ENCODE data around the gene BCL11B.

Gene BCL11B

GRCh38 chr14:99199846-99200653 is 71.9 kb downstream of the BCL11B start:
- DNase-seq, result no peak
- TF ChIP-seq GATA1 (IDR thresholded peaks at IDR 0.05; ENCODE audit: low read depth, low read length), result no peak
- TF ChIP-seq POLR2A (IDR thresholded peaks at IDR 0.05; ENCODE audit: low read length), result no peak

DNA sequence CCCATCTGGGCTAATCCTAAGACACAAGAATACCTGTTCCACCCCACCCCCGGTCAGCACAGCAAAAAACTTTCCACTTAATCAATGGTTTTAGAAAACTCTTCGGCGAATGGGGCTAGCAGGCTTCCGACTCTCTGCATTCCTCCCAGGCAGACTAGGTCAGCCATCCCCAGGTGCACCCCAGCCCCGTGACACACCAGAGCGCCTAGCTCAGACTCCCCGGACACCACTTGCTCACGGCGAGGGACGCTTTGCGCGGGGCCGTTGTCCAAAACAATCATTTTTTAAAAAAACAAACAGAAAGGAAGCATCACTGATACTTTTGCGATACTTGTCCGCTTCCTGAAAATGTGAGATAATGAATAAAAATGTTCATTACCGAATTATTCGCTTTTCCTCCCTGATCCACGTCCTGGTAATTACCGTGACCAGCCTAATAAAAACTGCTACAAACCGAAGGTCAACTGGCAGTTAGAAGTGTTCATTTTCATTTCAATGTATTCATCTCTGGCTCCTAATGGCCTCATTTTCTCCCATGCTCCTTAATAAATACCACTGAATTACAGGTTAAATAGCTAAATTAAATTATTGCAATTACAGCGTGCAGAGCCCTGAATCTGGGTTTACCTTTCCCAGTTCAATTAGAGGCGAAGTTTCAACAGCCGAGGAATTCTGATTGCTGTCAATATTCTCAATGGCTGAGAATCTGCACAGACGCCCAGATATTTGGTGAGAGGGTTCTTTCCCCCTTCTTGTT is 73.1 kb downstream of the BCL11B start:
- no peak for DNase-seq
- TF ChIP-seq POLR2A (IDR thresholded peaks at IDR 0.05; ENCODE audit: low read length), result no peak
- no peak for TF ChIP-seq GATA1 (IDR thresholded peaks at IDR 0.05; ENCODE audit: low read depth, low read length)

DNA sequence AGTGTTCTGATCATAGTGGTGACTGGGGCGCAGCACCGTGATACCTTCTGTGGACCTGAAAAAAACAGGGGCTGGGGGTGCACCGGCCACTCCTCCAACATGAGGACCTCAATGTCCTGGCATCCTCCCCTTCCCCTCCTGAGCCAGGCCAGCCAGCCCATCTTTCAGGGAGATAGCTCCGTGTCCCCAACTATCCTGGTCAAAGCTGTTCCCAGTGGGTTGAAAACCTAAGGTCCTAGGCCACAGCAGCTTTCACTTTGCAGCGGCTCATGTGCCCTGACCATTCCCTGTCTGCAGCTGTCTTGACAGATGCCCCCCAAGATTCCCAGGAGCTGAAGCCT is 75.7 kb downstream of the BCL11B start:
- TF ChIP-seq POLR2A (IDR thresholded peaks at IDR 0.05; ENCODE audit: low read length), result no peak
- TF ChIP-seq GATA1 (IDR thresholded peaks at IDR 0.05; ENCODE audit: low read depth, low read length), result no peak
- no peak for DNase-seq

- TF ChIP-seq GATA1 (IDR thresholded peaks at IDR 0.05; ENCODE audit: low read depth, low read length), result no peak
- TF ChIP-seq POLR2A (IDR thresholded peaks at IDR 0.05; ENCODE audit: low read length), result no peak
- no peak for DNase-seq
These were observed 76.2 kb downstream of the BCL11B start for GRCh38 chr14:99195602-99196309.

- TF ChIP-seq GATA1 (IDR thresholded peaks at IDR 0.05; ENCODE audit: low read depth, low read length) (no peak), POLR2A (IDR thresholded peaks at IDR 0.05; ENCODE audit: low read length) (no peak)
- no peak for DNase-seq
These were observed 77.3 kb downstream of the BCL11B start for GRCh38 chr14:99194736-99195135.

DNA sequence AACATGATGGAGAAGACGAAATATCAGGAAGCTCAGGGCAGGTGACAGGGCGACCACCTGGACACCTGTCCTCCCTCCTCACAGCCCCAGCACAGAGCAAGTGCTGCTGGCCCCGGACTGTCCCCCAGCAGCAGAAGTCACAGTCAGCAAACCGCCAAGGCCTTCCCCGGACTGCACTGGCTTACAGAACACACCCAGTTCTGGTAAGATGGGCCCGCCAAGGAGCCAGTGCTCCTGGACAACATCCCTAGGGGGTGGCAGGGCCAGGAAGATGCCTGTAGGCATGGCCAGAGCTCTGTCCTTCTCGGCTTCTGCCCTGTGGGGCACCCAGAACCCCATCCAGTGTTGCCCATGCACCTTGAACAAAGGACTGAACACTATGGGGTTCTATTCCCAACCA is 77.9 kb downstream of the BCL11B start:
- no peak for DNase-seq
- TF ChIP-seq POLR2A (IDR thresholded peaks at IDR 0.05; ENCODE audit: low read length) (no peak), GATA1 (IDR thresholded peaks at IDR 0.05; ENCODE audit: low read depth, low read length) (no peak)

GRCh38 chr14:99192830-99193229 is 79.2 kb downstream of the BCL11B start:
- no peak for TF ChIP-seq POLR2A (IDR thresholded peaks at IDR 0.05; ENCODE audit: low read length)
- TF ChIP-seq GATA1 (IDR thresholded peaks at IDR 0.05; ENCODE audit: low read depth, low read length), result no peak

DNA sequence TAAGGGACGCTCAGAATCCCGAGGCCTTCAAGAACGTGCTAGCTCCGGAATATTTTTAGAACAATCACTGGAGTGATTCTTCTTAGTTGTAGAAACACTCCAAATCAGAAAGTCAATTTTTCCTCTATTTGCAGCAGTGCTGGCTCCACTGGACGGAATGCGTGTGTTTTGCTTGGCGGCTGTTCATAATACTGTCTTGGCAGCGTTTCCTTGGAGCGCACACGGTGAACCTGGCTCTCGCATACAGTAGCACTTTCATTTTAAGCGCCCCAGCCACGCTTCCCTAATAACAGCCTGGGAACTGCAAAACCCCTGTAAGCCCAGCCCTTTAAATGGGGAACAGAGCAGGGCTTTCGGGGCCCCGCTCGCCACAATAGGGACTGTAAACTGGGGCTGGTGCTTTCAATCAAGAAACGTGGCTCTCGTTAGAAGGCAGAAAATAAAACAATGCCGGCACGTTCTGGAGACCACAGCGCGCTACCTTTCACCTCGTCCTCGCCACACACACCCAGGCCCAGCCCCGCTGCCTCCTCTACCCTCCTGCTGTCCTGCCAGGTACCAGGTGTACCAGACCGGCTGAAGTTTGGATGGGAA is 79.9 kb downstream of the BCL11B start:
- TF ChIP-seq POLR2A (IDR thresholded peaks at IDR 0.05; ENCODE audit: low read length), result no peak
- no peak for TF ChIP-seq GATA1 (IDR thresholded peaks at IDR 0.05; ENCODE audit: low read depth, low read length)
- DNase-seq, result no peak

More at GRCh38 chr14:99192830-99193229, 79.2 kb downstream of the BCL11B start:
- DNase-seq, result no peak

DNA sequence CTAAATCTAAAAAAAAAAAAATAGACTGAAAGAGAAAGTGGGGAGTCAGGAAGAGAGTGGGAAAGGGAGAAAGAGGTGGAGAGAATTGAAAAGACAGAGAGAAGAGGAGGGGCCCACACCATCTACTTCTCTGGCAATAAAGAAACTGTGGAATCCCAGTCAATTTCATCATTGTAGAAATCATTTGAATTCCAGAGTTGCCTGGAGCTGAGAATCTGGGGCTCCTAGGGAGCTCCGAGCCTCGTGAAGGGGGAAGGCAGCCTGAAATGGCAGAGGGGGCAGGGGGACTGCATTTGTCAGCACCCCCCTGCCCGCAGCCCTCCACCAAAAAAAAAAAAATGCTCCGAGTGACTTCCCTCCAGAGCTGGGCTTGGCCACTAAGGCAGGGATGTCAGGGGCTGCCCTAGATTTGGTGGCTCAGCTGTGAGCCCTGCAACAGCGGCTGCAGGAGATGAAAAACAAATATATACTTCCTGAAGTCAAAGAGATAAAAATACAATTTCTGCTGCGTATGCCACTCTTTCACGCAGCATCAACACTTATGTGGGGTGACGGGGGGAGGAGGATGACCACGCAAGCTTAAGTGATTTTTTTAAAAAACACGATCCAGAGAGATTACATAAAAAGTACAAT is 80.5 kb downstream of the BCL11B start:
- TF ChIP-seq GATA1 (IDR thresholded peaks at IDR 0.05; ENCODE audit: low read depth, low read length), result no peak
- TF ChIP-seq POLR2A (IDR thresholded peaks at IDR 0.05; ENCODE audit: low read length), result no peak

DNA sequence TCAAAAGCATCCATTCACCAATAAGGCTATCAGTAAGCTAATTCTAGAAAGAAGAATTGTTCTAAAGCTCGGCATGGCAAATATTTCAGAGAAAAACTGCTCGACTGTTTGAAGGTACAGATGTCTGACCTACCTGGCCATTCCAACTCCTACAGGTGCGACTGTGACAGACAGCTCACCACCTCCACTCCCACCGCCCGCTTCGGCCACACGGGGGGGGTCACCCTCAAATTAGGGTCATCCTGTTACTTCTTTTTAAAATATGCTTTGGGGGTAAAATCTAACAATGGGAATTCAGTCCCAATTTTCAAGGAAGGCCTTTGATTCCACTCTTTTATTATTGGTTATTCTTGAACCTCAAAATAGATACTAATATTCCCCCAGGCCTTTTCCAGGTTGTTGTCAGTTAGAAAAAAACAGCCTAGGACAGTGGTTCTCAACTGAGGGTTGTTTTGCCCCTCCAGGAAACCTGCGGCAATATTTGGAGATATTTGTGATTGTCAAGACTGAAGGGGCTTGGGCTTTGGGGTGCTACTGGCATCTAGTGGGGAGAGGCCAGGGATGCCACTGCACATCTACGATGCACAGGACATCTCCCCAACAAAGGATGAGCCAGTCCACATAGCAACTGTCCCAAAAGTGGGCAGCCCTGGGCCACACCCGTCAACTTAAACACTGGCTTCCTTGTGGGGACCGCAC is 81.2 kb downstream of the BCL11B start:
- TF ChIP-seq POLR2A (IDR thresholded peaks at IDR 0.05; ENCODE audit: low read length), result no peak
- no peak for TF ChIP-seq GATA1 (IDR thresholded peaks at IDR 0.05; ENCODE audit: low read depth, low read length)
- DNase-seq, result no peak

More for the DNA sequence above, 80.5 kb downstream of the BCL11B start:
- DNase-seq, result no peak

- no peak for DNase-seq
- TF ChIP-seq POLR2A (IDR thresholded peaks at IDR 0.05; ENCODE audit: low read length) (no peak), GATA1 (IDR thresholded peaks at IDR 0.05; ENCODE audit: low read depth, low read length) (no peak)
These were observed 82.7 kb downstream of the BCL11B start for GRCh38 chr14:99189201-99189801.

GRCh38 chr14:99188731-99189191 is 83.2 kb downstream of the BCL11B start:
- no peak for TF ChIP-seq GATA1 (IDR thresholded peaks at IDR 0.05; ENCODE audit: low read depth, low read length)
- no peak for TF ChIP-seq POLR2A (IDR thresholded peaks at IDR 0.05; ENCODE audit: low read length)
- no peak for DNase-seq

All from erythroblast (primary cell).